ENCODE results near the gene RTL5. TPM values are rescaled to one million over a fixed set of nuclear protein-coding genes. Genes with fewer than 3 reads are reported as not detected.

The RTL5 gene
- total RNA-seq, 1 experiment from 2014 or later = 8.4 TPM

GRCh38 chrX:72102760-72103159, 29.0 kb downstream of the RTL5 start:
- Histone ChIP-seq H3K9me3 (ENCODE audit: low read depth, low read length, poor library complexity, severe bottlenecking) (no peaks in the 10 kb centered on the region), H3K36me3 (ENCODE audit: insufficient read depth, low read length, poor library complexity, severe bottlenecking) (no peaks in the 10 kb centered on the region), H3K4me3 (ENCODE audit: low read depth, low read length, poor library complexity, severe bottlenecking) (no peak overlapping the region), H3K27ac (ENCODE audit: low read depth, low read length, poor library complexity, severe bottlenecking) (no peak overlapping the region), H3K4me1 (ENCODE audit: insufficient read depth, low read length, poor library complexity, severe bottlenecking) (no peaks in the 10 kb centered on the region), H3K27me3 (replicated peaks; ENCODE audit: insufficient read depth, low read depth, low read length, poor library complexity) (peaks cover 4% of the 10 kb centered on the region)
- POLR2A ChIA-PET (ENCODE audit: low non-redundant PET) = no interaction called here
- intact Hi-C loops (cut with micrococcal nuclease; ENCODE audit: unreplicated experiment) = no loop called here
- CTCF ChIA-PET = no interaction called here
- no TSS peak for BruUV-seq (replicated peaks)
- DNase-seq (ENCODE audit: low spot score) = no peak
- no peak for TF ChIP-seq EZH2 (IDR thresholded peaks at IDR 0.05; ENCODE audit: borderline replicate concordance, low read depth, low read length, poor library complexity, severe bottlenecking)
- TF ChIP-seq CTCF (conservative IDR thresholded peaks at IDR 0.05; ENCODE audit: low read depth, low read length) = no peak

GRCh38 chrX:72102126-72102525, 29.6 kb downstream of the RTL5 start:
- peaks cover 4% of the 10 kb centered on the region for H3K27me3 ChIP-seq (replicated peaks; ENCODE audit: insufficient read depth, low read depth, low read length, poor library complexity)
- CTCF ChIA-PET = no interaction called here
- no peak for TF ChIP-seq CTCF (conservative IDR thresholded peaks at IDR 0.05; ENCODE audit: low read depth, low read length)
- TF ChIP-seq EZH2 (IDR thresholded peaks at IDR 0.05; ENCODE audit: borderline replicate concordance, low read depth, low read length, poor library complexity, severe bottlenecking) = no peak
- H3K9me3 ChIP-seq (ENCODE audit: low read depth, low read length, poor library complexity, severe bottlenecking) = no peaks in the 10 kb centered on the region
- intact Hi-C loops (cut with micrococcal nuclease; ENCODE audit: unreplicated experiment) = no loop called here
- DNase-seq (ENCODE audit: low spot score) = no peak
- H3K36me3 ChIP-seq (ENCODE audit: insufficient read depth, low read length, poor library complexity, severe bottlenecking) = no peaks in the 10 kb centered on the region
- no TSS peak for BruUV-seq (replicated peaks)
- H3K27ac ChIP-seq (ENCODE audit: low read depth, low read length, poor library complexity, severe bottlenecking) = no peak overlapping the region
- no peaks in the 10 kb centered on the region for H3K4me1 ChIP-seq (ENCODE audit: insufficient read depth, low read length, poor library complexity, severe bottlenecking)
- POLR2A ChIA-PET (ENCODE audit: low non-redundant PET) = no interaction called here
- H3K4me3 ChIP-seq (ENCODE audit: low read depth, low read length, poor library complexity, severe bottlenecking) = no peak overlapping the region

- intact Hi-C loops (cut with micrococcal nuclease; ENCODE audit: unreplicated experiment) = no loop called here
- Histone ChIP-seq H3K4me1 (ENCODE audit: insufficient read depth, low read length, poor library complexity, severe bottlenecking) (no peaks in the 10 kb centered on the region), H3K9me3 (ENCODE audit: low read depth, low read length, poor library complexity, severe bottlenecking) (no peaks in the 10 kb centered on the region), H3K4me3 (ENCODE audit: low read depth, low read length, poor library complexity, severe bottlenecking) (no peak overlapping the region), H3K36me3 (ENCODE audit: insufficient read depth, low read length, poor library complexity, severe bottlenecking) (no peaks in the 10 kb centered on the region), H3K27me3 (replicated peaks; ENCODE audit: insufficient read depth, low read depth, low read length, poor library complexity) (peaks cover 4% of the 10 kb centered on the region), H3K27ac (ENCODE audit: low read depth, low read length, poor library complexity, severe bottlenecking) (no peak overlapping the region)
- DNase-seq (ENCODE audit: low spot score) = no peak
- no peak for TF ChIP-seq CTCF (conservative IDR thresholded peaks at IDR 0.05; ENCODE audit: low read depth, low read length)
- no peak for TF ChIP-seq EZH2 (IDR thresholded peaks at IDR 0.05; ENCODE audit: borderline replicate concordance, low read depth, low read length, poor library complexity, severe bottlenecking)
- CTCF ChIA-PET = no interaction called here
- BruUV-seq (replicated peaks) = no TSS peak
- POLR2A ChIA-PET (ENCODE audit: low non-redundant PET) = no interaction called here
Measured at GRCh38 chrX:72101597-72102037, 30.1 kb downstream of the RTL5 start.

Measured in A673 (cell line).